HepG2 (cell line): ENCODE results near the gene VPS52. TPM values are rescaled to one million over a fixed set of nuclear protein-coding genes. Genes with fewer than 3 reads are reported as not detected.

Source experiments
- CAMTA2 ChIP-seq: sonication (generic); formaldehyde crosslinking; IDR thresholded peaks from 2 replicates; pipeline ENCODE4 v1.4.0; 2020; ENCODE audit warnings: mild to moderate bottlenecking, missing genetic modification reagents, borderline replicate concordance
- GATAD2A ChIP-seq: IDR thresholded peaks from 2 replicates; pipeline ENCODE4 v1.6.1; 2016
- GZF1 ChIP-seq: sonication (generic); formaldehyde crosslinking; IDR thresholded peaks from 2 replicates; pipeline ENCODE4 v1.5.1; 2020; ENCODE audit warnings: mild to moderate bottlenecking, missing genetic modification reagents
- SETDB1 ChIP-seq: sonication (generic); formaldehyde crosslinking; IDR thresholded peaks from 2 replicates; pipeline ENCODE4 v1.5.1; 2020; ENCODE audit warnings: missing genetic modification reagents, mild to moderate bottlenecking, borderline replicate concordance
- ZFP1 ChIP-seq: IDR thresholded peaks from 2 replicates; pipeline ENCODE4 v1.6.1; 2016
- ZNF34 ChIP-seq: sonication (generic); formaldehyde crosslinking; IDR thresholded peaks from 2 replicates; pipeline ENCODE4 v1.4.0; 2020; ENCODE audit warnings: mild to moderate bottlenecking, missing genetic modification reagents, borderline replicate concordance
- polyA plus RNA-seq, 8 experiments: library from polyadenylated mRNA; depleted of rRNA in 3 of 8; stranded (reverse) in 7 of 8; unstranded in 1 of 8; fragments of >200 nt; fragmentation: Illumina TruSeq in 4 of 8; extraction: Trizol in 4 of 8; gene quantifications; 2 replicates each; pipeline versions ENCODE4 v1.2.1 to v1.2.3, GENCODE V29; 2011 to 2016; ENCODE audit warnings: low read depth in 4 of 8, missing spikeins in 1 of 8, mixed read lengths in 1 of 8; ENCODE audit not compliant: insufficient read depth in 1 of 8
- total RNA-seq, 5 experiments: library from RNA; depleted of rRNA; stranded (reverse); fragments of >200 nt; fragmentation: Illumina TruSeq; extraction: Trizol; gene quantifications; 2 replicates each; pipeline ENCODE4 v1.2.3, GENCODE V29; 2016; ENCODE audit warnings: low read depth in 1 of 5
- TF ChIP-seq, protein P1 (sequence below): sonication (generic); formaldehyde crosslinking; IDR thresholded peaks from 2 replicates; pipeline ENCODE4 v1.5.0; 2020; ENCODE audit warnings: missing genetic modification reagents
- TF ChIP-seq, protein P2 (sequence below): sonication (generic); formaldehyde crosslinking; IDR thresholded peaks from 2 replicates; pipeline ENCODE4 v1.5.1; 2020; ENCODE audit warnings: missing genetic modification reagents, mild to moderate bottlenecking, borderline replicate concordance
- TF ChIP-seq, protein P3 (sequence below): sonication (generic); formaldehyde crosslinking; IDR thresholded peaks from 2 replicates; pipeline ENCODE4 v1.4.0; 2020; ENCODE audit warnings: missing genetic modification reagents
- TF ChIP-seq, protein P4 (sequence below): sonication (generic); formaldehyde crosslinking; IDR thresholded peaks from 2 replicates; pipeline ENCODE4 v1.4.0; 2020; ENCODE audit warnings: missing genetic modification reagents, borderline replicate concordance
- TF ChIP-seq, protein P5 (sequence below): sonication (generic); formaldehyde crosslinking; IDR thresholded peaks from 2 replicates; pipeline ENCODE4 v1.8.0; 2022; ENCODE audit warnings: missing genetic modification reagents, mild to moderate bottlenecking, borderline replicate concordance

VPS52 gene
- total and polyA plus RNA-seq, 2 of the 13 experiments (the other 11 are each of a cell fraction or from before 2014, with no cell fraction given), result 48.9 to 85.5 TPM

DNA sequence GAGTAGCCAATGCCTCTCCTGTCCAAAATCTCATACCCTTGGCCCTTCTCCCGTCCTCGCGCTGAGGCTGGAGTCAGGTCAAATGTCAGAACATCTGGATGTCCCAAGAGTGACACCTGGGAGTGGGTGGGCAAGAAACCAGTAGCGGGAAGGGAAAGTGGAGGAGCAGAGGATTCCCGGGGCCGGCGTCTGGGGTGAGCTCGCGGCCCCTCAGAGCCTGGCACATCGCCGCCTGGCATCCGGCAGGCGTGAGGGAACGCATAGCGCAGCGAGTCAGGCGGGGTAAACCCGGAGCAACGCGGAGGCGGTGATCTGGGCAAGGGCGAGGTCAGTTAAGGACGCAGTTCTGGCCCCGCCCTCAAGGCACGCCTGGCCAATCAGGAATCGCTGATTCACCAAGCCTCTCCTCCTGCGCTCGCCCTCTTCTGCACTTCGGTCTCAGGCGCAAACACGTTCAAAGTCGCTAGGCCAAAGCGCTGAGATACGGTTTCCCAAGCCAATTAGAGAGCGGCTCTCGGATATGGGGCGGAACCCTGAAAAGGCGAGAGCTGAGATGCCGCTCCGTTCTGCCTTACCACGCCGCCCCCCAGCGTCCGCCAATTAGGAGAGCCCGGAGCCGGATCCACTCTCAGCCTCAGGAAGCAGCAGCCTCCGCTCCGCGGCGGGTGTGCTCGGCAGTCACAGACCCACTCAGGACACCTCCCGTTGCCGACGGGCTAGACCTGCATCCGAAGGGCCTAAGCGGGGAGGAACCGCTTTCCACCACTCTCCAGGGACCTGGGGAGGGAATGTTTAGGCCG lies 22.5 kb downstream of the VPS52 start (continued):
- TF ChIP-seq, protein P1, sequence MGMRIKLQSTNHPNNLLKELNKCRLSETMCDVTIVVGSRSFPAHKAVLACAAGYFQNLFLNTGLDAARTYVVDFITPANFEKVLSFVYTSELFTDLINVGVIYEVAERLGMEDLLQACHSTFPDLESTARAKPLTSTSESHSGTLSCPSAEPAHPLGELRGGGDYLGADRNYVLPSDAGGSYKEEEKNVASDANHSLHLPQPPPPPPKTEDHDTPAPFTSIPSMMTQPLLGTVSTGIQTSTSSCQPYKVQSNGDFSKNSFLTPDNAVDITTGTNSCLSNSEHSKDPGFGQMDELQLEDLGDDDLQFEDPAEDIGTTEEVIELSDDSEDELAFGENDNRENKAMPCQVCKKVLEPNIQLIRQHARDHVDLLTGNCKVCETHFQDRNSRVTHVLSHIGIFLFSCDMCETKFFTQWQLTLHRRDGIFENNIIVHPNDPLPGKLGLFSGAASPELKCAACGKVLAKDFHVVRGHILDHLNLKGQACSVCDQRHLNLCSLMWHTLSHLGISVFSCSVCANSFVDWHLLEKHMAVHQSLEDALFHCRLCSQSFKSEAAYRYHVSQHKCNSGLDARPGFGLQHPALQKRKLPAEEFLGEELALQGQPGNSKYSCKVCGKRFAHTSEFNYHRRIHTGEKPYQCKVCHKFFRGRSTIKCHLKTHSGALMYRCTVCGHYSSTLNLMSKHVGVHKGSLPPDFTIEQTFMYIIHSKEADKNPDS (CRISPR knock-in tag), result peak; percentile 42; the same call in 1 of the 2 replicates
- peak; percentile 49 for TF ChIP-seq GZF1 (CRISPR knock-in tag)
- TF ChIP-seq CAMTA2 (CRISPR knock-in tag), result no peak
- TF ChIP-seq, protein P2, sequence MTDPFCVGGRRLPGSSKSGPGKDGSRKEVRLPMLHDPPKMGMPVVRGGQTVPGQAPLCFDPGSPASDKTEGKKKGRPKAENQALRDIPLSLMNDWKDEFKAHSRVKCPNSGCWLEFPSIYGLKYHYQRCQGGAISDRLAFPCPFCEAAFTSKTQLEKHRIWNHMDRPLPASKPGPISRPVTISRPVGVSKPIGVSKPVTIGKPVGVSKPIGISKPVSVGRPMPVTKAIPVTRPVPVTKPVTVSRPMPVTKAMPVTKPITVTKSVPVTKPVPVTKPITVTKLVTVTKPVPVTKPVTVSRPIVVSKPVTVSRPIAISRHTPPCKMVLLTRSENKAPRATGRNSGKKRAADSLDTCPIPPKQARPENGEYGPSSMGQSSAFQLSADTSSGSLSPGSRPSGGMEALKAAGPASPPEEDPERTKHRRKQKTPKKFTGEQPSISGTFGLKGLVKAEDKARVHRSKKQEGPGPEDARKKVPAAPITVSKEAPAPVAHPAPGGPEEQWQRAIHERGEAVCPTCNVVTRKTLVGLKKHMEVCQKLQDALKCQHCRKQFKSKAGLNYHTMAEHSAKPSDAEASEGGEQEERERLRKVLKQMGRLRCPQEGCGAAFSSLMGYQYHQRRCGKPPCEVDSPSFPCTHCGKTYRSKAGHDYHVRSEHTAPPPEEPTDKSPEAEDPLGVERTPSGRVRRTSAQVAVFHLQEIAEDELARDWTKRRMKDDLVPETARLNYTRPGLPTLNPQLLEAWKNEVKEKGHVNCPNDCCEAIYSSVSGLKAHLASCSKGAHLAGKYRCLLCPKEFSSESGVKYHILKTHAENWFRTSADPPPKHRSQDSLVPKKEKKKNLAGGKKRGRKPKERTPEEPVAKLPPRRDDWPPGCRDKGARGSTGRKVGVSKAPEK (CRISPR knock-in tag), result no peak
- TF ChIP-seq, protein P3, sequence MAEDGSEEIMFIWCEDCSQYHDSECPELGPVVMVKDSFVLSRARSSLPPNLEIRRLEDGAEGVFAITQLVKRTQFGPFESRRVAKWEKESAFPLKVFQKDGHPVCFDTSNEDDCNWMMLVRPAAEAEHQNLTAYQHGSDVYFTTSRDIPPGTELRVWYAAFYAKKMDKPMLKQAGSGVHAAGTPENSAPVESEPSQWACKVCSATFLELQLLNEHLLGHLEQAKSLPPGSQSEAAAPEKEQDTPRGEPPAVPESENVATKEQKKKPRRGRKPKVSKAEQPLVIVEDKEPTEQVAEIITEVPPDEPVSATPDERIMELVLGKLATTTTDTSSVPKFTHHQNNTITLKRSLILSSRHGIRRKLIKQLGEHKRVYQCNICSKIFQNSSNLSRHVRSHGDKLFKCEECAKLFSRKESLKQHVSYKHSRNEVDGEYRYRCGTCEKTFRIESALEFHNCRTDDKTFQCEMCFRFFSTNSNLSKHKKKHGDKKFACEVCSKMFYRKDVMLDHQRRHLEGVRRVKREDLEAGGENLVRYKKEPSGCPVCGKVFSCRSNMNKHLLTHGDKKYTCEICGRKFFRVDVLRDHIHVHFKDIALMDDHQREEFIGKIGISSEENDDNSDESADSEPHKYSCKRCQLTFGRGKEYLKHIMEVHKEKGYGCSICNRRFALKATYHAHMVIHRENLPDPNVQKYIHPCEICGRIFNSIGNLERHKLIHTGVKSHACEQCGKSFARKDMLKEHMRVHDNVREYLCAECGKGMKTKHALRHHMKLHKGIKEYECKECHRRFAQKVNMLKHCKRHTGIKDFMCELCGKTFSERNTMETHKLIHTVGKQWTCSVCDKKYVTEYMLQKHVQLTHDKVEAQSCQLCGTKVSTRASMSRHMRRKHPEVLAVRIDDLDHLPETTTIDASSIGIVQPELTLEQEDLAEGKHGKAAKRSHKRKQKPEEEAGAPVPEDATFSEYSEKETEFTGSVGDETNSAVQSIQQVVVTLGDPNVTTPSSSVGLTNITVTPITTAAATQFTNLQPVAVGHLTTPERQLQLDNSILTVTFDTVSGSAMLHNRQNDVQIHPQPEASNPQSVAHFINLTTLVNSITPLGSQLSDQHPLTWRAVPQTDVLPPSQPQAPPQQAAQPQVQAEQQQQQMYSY, result peak; percentile 86
- TF ChIP-seq, protein P4, sequence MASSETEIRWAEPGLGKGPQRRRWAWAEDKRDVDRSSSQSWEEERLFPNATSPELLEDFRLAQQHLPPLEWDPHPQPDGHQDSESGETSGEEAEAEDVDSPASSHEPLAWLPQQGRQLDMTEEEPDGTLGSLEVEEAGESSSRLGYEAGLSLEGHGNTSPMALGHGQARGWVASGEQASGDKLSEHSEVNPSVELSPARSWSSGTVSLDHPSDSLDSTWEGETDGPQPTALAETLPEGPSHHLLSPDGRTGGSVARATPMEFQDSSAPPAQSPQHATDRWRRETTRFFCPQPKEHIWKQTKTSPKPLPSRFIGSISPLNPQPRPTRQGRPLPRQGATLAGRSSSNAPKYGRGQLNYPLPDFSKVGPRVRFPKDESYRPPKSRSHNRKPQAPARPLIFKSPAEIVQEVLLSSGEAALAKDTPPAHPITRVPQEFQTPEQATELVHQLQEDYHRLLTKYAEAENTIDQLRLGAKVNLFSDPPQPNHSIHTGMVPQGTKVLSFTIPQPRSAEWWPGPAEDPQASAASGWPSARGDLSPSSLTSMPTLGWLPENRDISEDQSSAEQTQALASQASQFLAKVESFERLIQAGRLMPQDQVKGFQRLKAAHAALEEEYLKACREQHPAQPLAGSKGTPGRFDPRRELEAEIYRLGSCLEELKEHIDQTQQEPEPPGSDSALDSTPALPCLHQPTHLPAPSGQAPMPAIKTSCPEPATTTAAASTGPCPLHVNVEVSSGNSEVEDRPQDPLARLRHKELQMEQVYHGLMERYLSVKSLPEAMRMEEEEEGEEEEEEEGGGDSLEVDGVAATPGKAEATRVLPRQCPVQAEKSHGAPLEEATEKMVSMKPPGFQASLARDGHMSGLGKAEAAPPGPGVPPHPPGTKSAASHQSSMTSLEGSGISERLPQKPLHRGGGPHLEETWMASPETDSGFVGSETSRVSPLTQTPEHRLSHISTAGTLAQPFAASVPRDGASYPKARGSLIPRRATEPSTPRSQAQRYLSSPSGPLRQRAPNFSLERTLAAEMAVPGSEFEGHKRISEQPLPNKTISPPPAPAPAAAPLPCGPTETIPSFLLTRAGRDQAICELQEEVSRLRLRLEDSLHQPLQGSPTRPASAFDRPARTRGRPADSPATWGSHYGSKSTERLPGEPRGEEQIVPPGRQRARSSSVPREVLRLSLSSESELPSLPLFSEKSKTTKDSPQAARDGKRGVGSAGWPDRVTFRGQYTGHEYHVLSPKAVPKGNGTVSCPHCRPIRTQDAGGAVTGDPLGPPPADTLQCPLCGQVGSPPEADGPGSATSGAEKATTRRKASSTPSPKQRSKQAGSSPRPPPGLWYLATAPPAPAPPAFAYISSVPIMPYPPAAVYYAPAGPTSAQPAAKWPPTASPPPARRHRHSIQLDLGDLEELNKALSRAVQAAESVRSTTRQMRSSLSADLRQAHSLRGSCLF (CRISPR knock-in tag), result 0 out of 2 replicates have a peak, but pooled peaks have one; percentile 62
- TF ChIP-seq, protein P5, sequence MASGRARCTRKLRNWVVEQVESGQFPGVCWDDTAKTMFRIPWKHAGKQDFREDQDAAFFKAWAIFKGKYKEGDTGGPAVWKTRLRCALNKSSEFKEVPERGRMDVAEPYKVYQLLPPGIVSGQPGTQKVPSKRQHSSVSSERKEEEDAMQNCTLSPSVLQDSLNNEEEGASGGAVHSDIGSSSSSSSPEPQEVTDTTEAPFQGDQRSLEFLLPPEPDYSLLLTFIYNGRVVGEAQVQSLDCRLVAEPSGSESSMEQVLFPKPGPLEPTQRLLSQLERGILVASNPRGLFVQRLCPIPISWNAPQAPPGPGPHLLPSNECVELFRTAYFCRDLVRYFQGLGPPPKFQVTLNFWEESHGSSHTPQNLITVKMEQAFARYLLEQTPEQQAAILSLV (CRISPR knock-in tag), result no peak
- TF ChIP-seq ZFP1, result no peak
- peak; percentile 7; the same call in 1 of the 2 replicates for TF ChIP-seq GATAD2A
- TF ChIP-seq ZNF34 (CRISPR knock-in tag), result peak; percentile 89; the same call in 1 of the 2 replicates
- peak; percentile 4; the same call in 1 of the 2 replicates for TF ChIP-seq SETDB1 (CRISPR knock-in tag)
